ENCODE data around the gene SLC35D1.

SLC35D1 gene

DNA sequence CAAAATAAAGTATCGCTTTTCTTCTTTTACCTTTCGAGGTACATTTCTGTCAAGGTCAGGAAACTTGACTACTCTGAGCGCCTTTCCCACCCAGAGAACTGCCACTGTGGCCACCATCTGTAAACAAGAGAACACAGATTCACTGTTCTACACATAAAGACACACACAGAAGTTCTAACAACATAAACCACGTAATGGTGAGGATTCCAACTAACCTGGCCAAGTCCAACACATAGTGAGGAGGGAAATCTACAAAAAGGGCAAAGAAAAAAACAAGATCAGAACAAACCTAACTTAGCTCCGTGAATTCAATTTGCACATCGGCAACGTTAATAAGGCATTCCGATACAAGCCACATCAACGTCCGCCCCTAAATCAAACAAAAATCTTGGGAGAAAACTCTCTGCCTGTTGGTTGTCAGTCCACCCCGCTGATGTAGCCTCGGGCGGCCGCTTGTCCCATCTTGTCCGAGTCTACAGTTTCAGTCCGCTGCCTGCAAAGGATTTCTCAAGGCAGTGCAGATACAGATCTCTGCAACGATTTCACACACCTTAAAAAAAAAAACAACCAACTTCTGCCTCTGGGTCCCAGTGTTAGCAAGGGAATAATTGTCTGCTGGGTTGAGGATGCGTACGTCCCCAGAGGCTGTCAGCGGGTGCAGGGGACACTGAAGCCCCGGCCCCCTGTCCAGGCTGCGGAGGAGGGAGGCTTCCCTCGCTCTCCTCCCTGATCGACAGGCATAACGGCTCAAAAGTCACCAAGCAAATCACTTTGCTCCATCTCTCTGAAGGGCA is 1.0 kb downstream of the SLC35D1 start:
- Histone ChIP-seq H3K36me3 (peaks cover 26% of the 10 kb centered on the region), H3K27ac (peak overlapping the region; percentile 93), H3K27me3 (no peaks in the 10 kb centered on the region), H3K4me3 (peak overlapping the region; percentile 91), H3K4me2 (peak overlapping the region; percentile 88), H3K9me3 (no peaks in the 10 kb centered on the region), H4K20me1 (0 out of 2 replicates have a peak, but pooled peaks cover 13% of the 10 kb centered on the region), H3K9ac (peak overlapping the region; percentile 92), H3K4me1 (peaks cover 34% of the 10 kb centered on the region)
- no peak for TF ChIP-seq Cebpa-rat (IDR thresholded peaks at IDR 0.05)

DNA sequence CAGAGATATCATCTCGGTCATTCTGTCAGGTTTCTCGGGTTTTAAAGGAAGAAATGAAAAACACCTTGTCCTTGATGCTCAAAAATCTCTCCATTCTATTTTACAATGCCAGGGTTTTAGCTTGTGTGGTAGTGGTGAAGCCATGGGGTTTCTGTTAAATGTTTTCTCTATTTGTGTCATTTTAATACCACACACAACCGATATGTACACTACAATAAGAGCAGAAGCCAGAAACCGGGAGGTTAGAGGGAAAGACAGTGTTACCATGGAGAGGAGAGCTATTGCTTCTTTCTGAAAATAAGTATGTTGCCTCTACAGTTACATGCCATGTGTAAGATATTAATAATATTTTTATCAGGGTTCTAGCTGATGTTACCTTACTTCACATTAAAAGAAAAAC is 2.8 kb downstream of the SLC35D1 start:
- Histone ChIP-seq H4K20me1 (0 out of 2 replicates have a peak, but pooled peaks cover 13% of the 10 kb centered on the region), H3K36me3 (peaks cover 44% of the 10 kb centered on the region), H3K4me3 (0 out of 2 replicates have a peak overlapping the region, but pooled peaks have one; percentile 6), H3K9me3 (no peaks in the 10 kb centered on the region), H3K27ac (0 out of 2 replicates have a peak overlapping the region, but pooled peaks have one; percentile 2), H3K4me2 (peak overlapping the region; percentile 88), H3K27me3 (no peaks in the 10 kb centered on the region), H3K9ac (peak overlapping the region; percentile 52), H3K4me1 (peaks cover 35% of the 10 kb centered on the region)
- TF ChIP-seq Cebpa-rat (IDR thresholded peaks at IDR 0.05): no peak

DNA sequence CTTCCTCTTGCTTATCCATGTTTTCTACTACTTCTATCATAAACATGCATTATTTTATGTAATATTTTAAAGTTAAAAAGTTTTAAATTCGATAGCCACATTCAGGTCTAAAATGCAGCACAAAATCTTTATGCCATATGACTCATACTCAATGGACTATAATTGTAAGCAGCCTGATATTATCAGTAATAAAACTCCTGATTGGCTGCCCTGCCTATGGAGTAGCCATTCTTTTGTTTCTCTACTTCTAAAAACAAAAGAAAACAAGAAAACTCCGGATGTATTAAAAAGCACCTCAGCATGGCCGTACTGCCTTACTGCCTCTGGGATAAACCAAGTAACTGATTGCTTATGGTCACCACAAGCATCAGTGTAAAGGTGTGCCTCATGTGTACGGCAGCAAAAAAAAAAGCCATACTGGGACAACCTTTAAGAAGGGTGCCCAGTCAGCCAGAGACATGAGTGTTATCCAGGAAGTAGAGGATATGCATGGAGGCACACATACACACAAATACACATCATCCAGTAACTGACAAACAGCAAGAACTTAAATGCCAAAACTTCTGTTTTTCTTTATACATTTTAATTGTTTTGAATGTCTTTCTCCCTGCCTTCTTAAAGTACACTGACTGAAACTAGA is 9.2 kb downstream of the SLC35D1 start:
- peak overlapping the region; percentile 79 for H3K27ac ChIP-seq
- H3K4me2 ChIP-seq: peak overlapping the region; percentile 84
- H3K27me3 ChIP-seq: no peaks in the 10 kb centered on the region
- no peak for TF ChIP-seq Cebpa-rat (IDR thresholded peaks at IDR 0.05)
- no peaks in the 10 kb centered on the region for H3K9me3 ChIP-seq
- H3K9ac ChIP-seq: peak overlapping the region; percentile 53
- peak overlapping the region; percentile 44 for H3K4me3 ChIP-seq
- peaks cover 28% of the 10 kb centered on the region for H3K4me1 ChIP-seq
- H3K36me3 ChIP-seq: peaks cover 82% of the 10 kb centered on the region
- no peaks in the 10 kb centered on the region for H4K20me1 ChIP-seq

DNA sequence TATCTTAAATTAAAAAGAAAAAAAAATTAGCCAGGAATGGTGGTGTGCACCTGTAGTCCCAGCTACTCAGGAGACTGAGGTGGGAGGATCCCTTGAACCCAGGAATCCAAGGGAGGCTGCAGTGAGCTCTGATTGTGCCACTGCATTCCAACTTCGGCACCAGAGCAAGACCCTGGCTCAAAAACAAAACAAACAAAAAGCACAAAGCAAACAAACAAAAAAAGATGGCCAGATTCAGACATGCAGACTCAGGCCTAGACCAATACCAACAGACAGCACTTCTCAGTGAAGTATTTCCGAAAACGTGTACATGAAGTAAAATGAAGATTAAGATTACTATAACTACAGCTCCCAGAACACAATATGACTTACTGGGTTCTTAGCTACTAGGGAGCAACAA is 10.6 kb downstream of the SLC35D1 start:
- Histone ChIP-seq H3K4me1 (peaks cover 28% of the 10 kb centered on the region), H4K20me1 (no peaks in the 10 kb centered on the region), H3K9ac (no peak overlapping the region), H3K27ac (peak overlapping the region; percentile 59), H3K36me3 (peaks cover 83% of the 10 kb centered on the region), H3K27me3 (no peaks in the 10 kb centered on the region), H3K4me2 (no peak overlapping the region), H3K9me3 (0 out of 2 replicates have a peak, but pooled peaks cover 9% of the 10 kb centered on the region), H3K4me3 (no peak overlapping the region)
- TF ChIP-seq Cebpa-rat (IDR thresholded peaks at IDR 0.05): no peak

DNA sequence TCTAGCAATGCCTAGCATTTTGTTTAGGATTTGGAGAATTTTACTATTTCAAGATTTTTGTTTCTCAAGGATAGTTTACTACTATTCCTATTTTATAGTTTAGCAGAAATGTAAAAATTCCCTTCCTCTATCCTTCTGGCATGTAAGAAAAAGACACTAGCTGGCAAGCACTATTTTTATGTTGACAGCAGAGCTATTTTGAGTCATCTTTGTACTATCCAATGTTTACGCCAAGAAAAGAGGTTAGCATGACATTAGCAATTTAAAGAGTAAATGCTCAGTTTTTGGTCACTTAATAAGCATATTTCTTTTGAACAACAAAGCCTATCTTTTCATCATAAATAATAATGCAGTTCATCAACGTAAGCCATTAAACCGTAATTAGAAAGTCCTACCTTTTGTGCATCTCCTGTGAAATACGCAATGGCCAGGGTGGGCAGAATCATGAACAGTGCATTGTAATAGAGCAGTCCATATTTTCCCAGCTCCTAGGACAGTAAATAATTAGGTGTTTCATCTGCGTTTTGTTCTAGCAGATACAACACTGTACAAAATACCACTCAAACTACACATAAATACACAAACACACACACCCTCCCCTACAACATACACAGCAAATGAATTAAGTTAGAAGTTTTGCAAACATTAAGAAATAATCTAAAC is 12.0 kb downstream of the SLC35D1 start:
- TF ChIP-seq Cebpa-rat (IDR thresholded peaks at IDR 0.05): no peak
- no peak overlapping the region for H3K4me3 ChIP-seq
- H3K27ac ChIP-seq: no peak overlapping the region
- H3K36me3 ChIP-seq: peaks cover 83% of the 10 kb centered on the region
- peaks cover 28% of the 10 kb centered on the region for H3K4me1 ChIP-seq
- no peak overlapping the region for H3K9ac ChIP-seq
- H3K9me3 ChIP-seq: peaks cover 22% of the 10 kb centered on the region
- H3K27me3 ChIP-seq: no peaks in the 10 kb centered on the region
- H3K4me2 ChIP-seq: no peak overlapping the region
- no peaks in the 10 kb centered on the region for H4K20me1 ChIP-seq

DNA sequence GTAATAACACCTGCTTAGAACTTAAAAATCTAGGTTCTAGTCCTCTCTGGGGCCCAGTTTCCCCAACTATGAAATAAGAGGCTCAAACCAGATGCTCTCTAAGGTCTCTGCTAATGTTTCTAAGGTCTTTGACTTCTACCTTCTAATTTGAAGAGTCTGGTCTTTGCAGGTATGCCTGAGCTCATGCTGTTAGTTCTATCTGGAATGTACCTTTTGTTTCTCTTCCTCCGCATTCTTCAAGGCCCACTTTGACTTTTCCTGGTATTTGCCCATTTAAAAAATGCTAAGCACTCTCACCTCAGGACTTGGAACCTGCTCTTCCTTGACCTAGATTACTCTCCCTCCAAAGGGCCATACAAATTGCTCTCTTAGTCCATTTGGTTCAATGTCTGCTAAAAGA is 13.5 kb downstream of the SLC35D1 start:
- no peaks in the 10 kb centered on the region for H4K20me1 ChIP-seq
- H3K9ac ChIP-seq: no peak overlapping the region
- peaks cover 20% of the 10 kb centered on the region for H3K4me1 ChIP-seq
- H3K4me3 ChIP-seq: no peak overlapping the region
- no peak overlapping the region for H3K4me2 ChIP-seq
- peaks cover 85% of the 10 kb centered on the region for H3K36me3 ChIP-seq
- no peak for TF ChIP-seq Cebpa-rat (IDR thresholded peaks at IDR 0.05)
- H3K27me3 ChIP-seq: no peaks in the 10 kb centered on the region
- H3K9me3 ChIP-seq: peaks cover 38% of the 10 kb centered on the region
- no peak overlapping the region for H3K27ac ChIP-seq

DNA sequence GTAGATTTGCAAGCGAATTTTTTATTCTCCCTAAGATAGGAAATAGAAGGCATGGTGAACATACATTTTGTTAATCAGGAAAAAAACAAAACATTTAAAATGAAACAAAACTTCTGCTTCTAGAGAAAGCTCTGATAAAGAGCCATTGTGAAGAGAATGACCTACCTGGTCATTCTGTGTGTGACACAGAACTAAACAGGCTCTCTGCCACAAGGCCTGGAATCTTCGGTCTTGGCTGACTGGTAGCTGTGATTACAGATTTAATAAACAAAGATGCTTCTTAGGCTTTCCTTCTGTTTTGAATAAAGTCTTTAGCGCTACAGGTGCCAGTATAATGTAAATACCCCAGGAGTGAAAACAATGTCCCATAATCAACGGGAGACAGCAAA is 22.1 kb downstream of the SLC35D1 start:
- no peak for TF ChIP-seq Cebpa-rat (IDR thresholded peaks at IDR 0.05)
- H3K36me3 ChIP-seq: peaks cover 77% of the 10 kb centered on the region
- H3K27me3 ChIP-seq: no peaks in the 10 kb centered on the region
- no peak overlapping the region for H3K27ac ChIP-seq
- peaks cover 38% of the 10 kb centered on the region for H3K9me3 ChIP-seq
- no peaks in the 10 kb centered on the region for H3K4me1 ChIP-seq
- H4K20me1 ChIP-seq: no peaks in the 10 kb centered on the region
- H3K4me3 ChIP-seq: no peak overlapping the region
- H3K9ac ChIP-seq: no peak overlapping the region
- no peak overlapping the region for H3K4me2 ChIP-seq

DNA sequence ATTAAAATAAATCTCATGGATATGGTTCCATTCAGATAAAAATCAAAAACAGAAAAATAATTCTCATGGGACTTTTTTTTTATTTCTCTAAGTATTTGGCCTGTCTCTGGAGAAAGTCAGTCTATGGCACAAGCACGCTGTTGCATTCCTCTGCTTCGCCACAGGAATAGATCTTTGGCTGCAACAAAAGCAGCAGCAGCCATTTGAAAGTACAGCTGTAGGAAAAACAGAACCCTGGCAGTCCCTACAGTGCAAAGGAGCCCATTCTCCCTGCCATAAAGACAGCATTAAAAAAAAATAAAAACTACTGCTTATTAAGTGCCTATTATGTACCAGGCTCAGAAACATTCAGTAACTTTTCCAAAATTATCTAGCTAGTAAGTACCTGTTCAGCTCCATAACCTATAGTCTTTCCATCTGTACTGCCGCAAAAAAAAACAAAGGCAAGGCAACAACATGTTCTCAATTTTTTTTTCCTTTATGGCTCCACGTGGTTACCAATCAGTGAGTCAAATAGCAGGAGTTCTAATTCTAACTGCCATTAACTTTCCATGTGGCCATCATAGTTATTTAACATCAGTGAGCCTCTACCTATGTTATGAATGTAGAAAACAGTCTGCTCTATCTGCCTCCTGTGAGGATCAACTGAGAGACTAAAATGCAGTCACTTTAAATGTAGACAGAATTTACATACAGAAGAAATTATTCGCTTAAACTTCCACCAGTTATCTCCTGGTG is 22.7 kb downstream of the SLC35D1 start:
- Histone ChIP-seq H3K4me2 (no peak overlapping the region), H3K9ac (no peak overlapping the region), H3K27me3 (no peaks in the 10 kb centered on the region), H3K9me3 (peaks cover 33% of the 10 kb centered on the region), H3K4me3 (no peak overlapping the region), H3K36me3 (peaks cover 75% of the 10 kb centered on the region), H3K27ac (no peak overlapping the region), H4K20me1 (no peaks in the 10 kb centered on the region), H3K4me1 (no peaks in the 10 kb centered on the region)
- no peak for TF ChIP-seq Cebpa-rat (IDR thresholded peaks at IDR 0.05)

DNA sequence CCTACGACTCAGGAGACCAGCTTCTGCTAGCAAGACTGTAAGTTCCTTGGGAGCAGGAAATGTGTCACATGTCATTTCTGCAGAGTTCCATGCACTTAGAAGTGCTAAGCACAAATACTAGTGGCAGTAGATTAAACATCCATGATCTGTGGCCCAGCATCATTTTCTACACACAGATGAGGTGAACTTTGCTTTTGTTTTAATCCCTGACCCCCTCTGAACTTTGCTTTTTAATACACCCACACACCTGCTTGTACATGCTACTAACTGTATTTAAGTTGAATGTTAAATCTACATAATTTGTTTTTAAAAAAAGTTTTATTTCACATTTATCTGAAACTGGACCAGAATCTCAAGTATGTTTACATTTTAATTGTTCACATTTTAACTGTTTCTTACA is 24.5 kb downstream of the SLC35D1 start:
- peaks cover 76% of the 10 kb centered on the region for H3K36me3 ChIP-seq
- no peaks in the 10 kb centered on the region for H3K4me1 ChIP-seq
- H3K27me3 ChIP-seq: no peaks in the 10 kb centered on the region
- H3K4me2 ChIP-seq: no peak overlapping the region
- no peak overlapping the region for H3K4me3 ChIP-seq
- H3K9me3 ChIP-seq: peaks cover 14% of the 10 kb centered on the region
- no peaks in the 10 kb centered on the region for H4K20me1 ChIP-seq
- no peak overlapping the region for H3K27ac ChIP-seq
- H3K9ac ChIP-seq: no peak overlapping the region
- TF ChIP-seq Cebpa-rat (IDR thresholded peaks at IDR 0.05): no peak

All from BLaER1 (cell line).